Endothelial cell (in vitro differentiated cells): Measurements from ENCODE around the gene TCN2. TPM values are rescaled to one million over a fixed set of nuclear protein-coding genes. Genes with fewer than 3 reads are reported as not detected.

ENCODE experiments used
- DNase-seq: peaks from one replicate; pipeline ENCODE4 v3.0.0; 2021; ENCODE audit warnings: low spot score
- H3K27ac Mint-ChIP-seq: one replicate; pipeline ENCODE4 v1.8.0; 2021; ENCODE audit warnings: mixed read lengths, inconsistent platforms; ENCODE audit not compliant: unreplicated experiment
- H3K27me3 Mint-ChIP-seq: one replicate; pipeline ENCODE4 v1.8.0; 2021; ENCODE audit warnings: mild to moderate bottlenecking, moderate library complexity, mixed read lengths, inconsistent platforms; ENCODE audit not compliant: unreplicated experiment
- H3K36me3 Mint-ChIP-seq: one replicate; pipeline ENCODE4 v1.8.0; 2021; ENCODE audit warnings: mild to moderate bottlenecking, low read depth, mixed read lengths, inconsistent platforms; ENCODE audit not compliant: unreplicated experiment
- H3K4me1 Mint-ChIP-seq: one replicate; pipeline ENCODE4 v1.8.0; 2021; ENCODE audit warnings: mild to moderate bottlenecking, mixed read lengths, inconsistent platforms; ENCODE audit not compliant: unreplicated experiment
- H3K4me3 Mint-ChIP-seq: one replicate; pipeline ENCODE4 v1.8.0; 2021; ENCODE audit warnings: mild to moderate bottlenecking, mixed read lengths, inconsistent platforms; ENCODE audit not compliant: unreplicated experiment
- H3K9me3 Mint-ChIP-seq: one replicate; pipeline ENCODE4 v1.8.0; 2021; ENCODE audit warnings: mixed read lengths, inconsistent platforms; ENCODE audit not compliant: unreplicated experiment
- CTCF ChIP-seq: fragments of 200-600 bp; sonication (generic); IDR thresholded peaks from one replicate; pipeline ENCODE4 v1.5.0; 2021; ENCODE audit warnings: antibody characterized with exemption; ENCODE audit not compliant: unreplicated experiment
- total RNA-seq: library from RNA; stranded (reverse); fragmentation: NEBNext Ultra II Directional; extraction: Animal tissue kit (Norgen Biotek cat#: 25700); gene quantifications from one replicate; pipeline ENCODE4 v1.2.1, GENCODE V29; 2021; ENCODE audit not compliant: unreplicated experiment

Gene TCN2
- total RNA-seq, 1 donor from 2014 or later, result 59.5 TPM

GRCh38 chr22:30600921-30601320 is 6.1 kb upstream of the TCN2 start:
- peaks cover 5% of the 10 kb centered on the region for H3K4me1 Mint-ChIP-seq
- no peaks in the 10 kb centered on the region for H3K9me3 Mint-ChIP-seq
- no peak for DNase-seq
- TF ChIP-seq CTCF, result no peak
- H3K4me3 Mint-ChIP-seq, result no peak overlapping the region
- H3K27me3 Mint-ChIP-seq, result peaks cover 3% of the 10 kb centered on the region
- H3K36me3 Mint-ChIP-seq, result no peaks in the 10 kb centered on the region
- no peak overlapping the region for H3K27ac Mint-ChIP-seq

- no peak for TF ChIP-seq CTCF
- Mint-ChIP-seq H3K4me1 (peaks cover 10% of the 10 kb centered on the region), H3K4me3 (no peak overlapping the region), H3K36me3 (no peaks in the 10 kb centered on the region), H3K27ac (no peak overlapping the region), H3K27me3 (peaks cover 3% of the 10 kb centered on the region), H3K9me3 (no peaks in the 10 kb centered on the region)
- DNase-seq, result no peak
These were observed 5.5 kb upstream of the TCN2 start for GRCh38 chr22:30601464-30601863.

- no peak for DNase-seq
- Mint-ChIP-seq H3K4me3 (no peak overlapping the region), H3K9me3 (no peaks in the 10 kb centered on the region), H3K27ac (no peak overlapping the region), H3K27me3 (peaks cover 3% of the 10 kb centered on the region), H3K36me3 (no peaks in the 10 kb centered on the region), H3K4me1 (peaks cover 14% of the 10 kb centered on the region)
- no peak for TF ChIP-seq CTCF
These were observed 4.9 kb upstream of the TCN2 start for GRCh38 chr22:30602049-30602448.

- DNase-seq, result no peak
- Mint-ChIP-seq H3K27me3 (peaks cover 4% of the 10 kb centered on the region), H3K36me3 (no peaks in the 10 kb centered on the region), H3K4me1 (peaks cover 30% of the 10 kb centered on the region), H3K9me3 (no peaks in the 10 kb centered on the region), H3K4me3 (no peak overlapping the region), H3K27ac (peak overlapping the region; percentile 21)
- TF ChIP-seq CTCF, result no peak
These were observed 3.2 kb upstream of the TCN2 start for GRCh38 chr22:30603801-30604200.

- no peak for TF ChIP-seq CTCF
- no peak for DNase-seq
- Mint-ChIP-seq H3K4me1 (peaks cover 39% of the 10 kb centered on the region), H3K9me3 (no peaks in the 10 kb centered on the region), H3K27me3 (peaks cover 6% of the 10 kb centered on the region), H3K4me3 (no peak overlapping the region), H3K27ac (no peak overlapping the region), H3K36me3 (no peaks in the 10 kb centered on the region)
These were observed 2.3 kb upstream of the TCN2 start for GRCh38 chr22:30604723-30605122.
